HepG2 (cell line): ENCODE data around the gene CDH1. TPM values are rescaled to one million over a fixed set of nuclear protein-coding genes. Genes with fewer than 3 reads are reported as not detected.
A peak's percentile ranks its signal among the peaks of the same experiment; 100 is the strongest.

ENCODE experiments used
- ATAC-seq: fragments of 200-7000 bp; cut with Tn5 transposase; 3 replicates; pipeline ENCODE4 v1.9.1; 2020; ENCODE audit warnings: mild to moderate bottlenecking, moderate library complexity
- BruUV-seq: library from RNA; stranded (reverse); fragments of 400-500 nt; replicated peaks from 2 replicates; lab custom pipeline; 2021; lab: Mats Ljungman, UMichigan
- CTCF ChIA-PET: fragments of 300-600 bp; formaldehyde crosslinking; extraction: SDS; loops from one replicate; lab custom pipeline; 2021; ENCODE audit warnings: low total read pairs, inconsistent platforms, low intra/inter-chr PET ratio; lab: Yijun Ruan, JAX
- POLR2A ChIA-PET: fragments of 350-600 bp; sonication (Branson Sonifier 250); formaldehyde crosslinking; loops from one replicate; lab custom pipeline; 2020; ENCODE audit warnings: antibody characterized with exemption, inconsistent platforms; lab: Yijun Ruan, JAX
- DNase-seq: peaks from one replicate; pipeline ENCODE4 v3.0.0-alpha.2; 2015; ENCODE audit warnings: low spot score
- FAIRE-seq: peaks from 3 replicates; lab custom pipeline; 2011; peaks lifted over from hg19 to GRCh38; lab: Jason Lieb, UNC
- H2AFZ ChIP-seq: one replicate; pipeline ENCODE4 v1.6.1; 2011; ENCODE audit warnings: low read length, inconsistent platforms
- H3K27ac ChIP-seq: fragments of 300-600 bp; 3 replicates; pipeline ENCODE4 v1.8.0; 2011; ENCODE audit warnings: mixed run types, mild to moderate bottlenecking, mixed read lengths, low read length, inconsistent platforms; ENCODE audit not compliant: insufficient read depth; ENCODE audit errors: extremely low read length
- H3K27me3 ChIP-seq, 2 experiments: fragments of 200-600 bp in 1 of 2; 2 replicates in 1 of 2; 3 replicates in 1 of 2; pipeline versions ENCODE4 v1.6.0 to v1.8.0; 2011; ENCODE audit warnings: low read length in 2 of 2, mild to moderate bottlenecking in 2 of 2, moderate library complexity in 2 of 2, inconsistent platforms in 1 of 2; ENCODE audit not compliant: insufficient read depth in 2 of 2, control insufficient read depth in 1 of 2
- H3K36me3 ChIP-seq, 2 experiments: fragments of 200-600 bp in 1 of 2; replicated peaks in 1 of 2; 2 replicates in 1 of 2; 3 replicates in 1 of 2; pipeline versions ENCODE4 v1.5.1 to v1.8.0; 2011; ENCODE audit warnings: low read length in 2 of 2, inconsistent platforms in 1 of 2; ENCODE audit not compliant: insufficient read depth in 2 of 2, control insufficient read depth in 1 of 2
- H3K4me1 ChIP-seq: 2 replicates; pipeline ENCODE4 v1.5.1; 2012; ENCODE audit warnings: low read length, inconsistent platforms; ENCODE audit not compliant: insufficient read depth
- H3K4me2 ChIP-seq: 2 replicates; pipeline ENCODE4 v1.6.0; 2011; ENCODE audit warnings: low read depth, low read length, inconsistent platforms
- H3K4me3 ChIP-seq, 3 experiments: fragments of 200-600 bp in 1 of 3; sonication (generic), shearing (Covaris generic) in 1 of 3; replicated peaks in 1 of 3; 2 replicates each; pipeline ENCODE4 v1.5.1; 2011 to 2016; ENCODE audit warnings: low read length in 3 of 3, inconsistent platforms in 2 of 3, low read depth in 2 of 3, mild to moderate bottlenecking in 2 of 3, control low read depth in 1 of 3, mixed read lengths in 1 of 3; ENCODE audit not compliant: insufficient read depth in 1 of 3
- H3K79me2 ChIP-seq: one replicate; pipeline ENCODE4 v1.6.1; 2011; ENCODE audit warnings: low read length, inconsistent platforms; ENCODE audit not compliant: insufficient read depth
- H3K9ac ChIP-seq: 2 replicates; pipeline ENCODE4 v1.6.0; 2011; ENCODE audit warnings: mild to moderate bottlenecking, low read depth, low read length, inconsistent platforms; ENCODE audit not compliant: insufficient read depth
- H3K9me3 ChIP-seq: 2 replicates; pipeline ENCODE4 v1.5.1; 2012; ENCODE audit warnings: mild to moderate bottlenecking, low read length
- H4K20me1 ChIP-seq: 2 replicates; pipeline ENCODE4 v1.6.0; 2011; ENCODE audit warnings: inconsistent platforms, mild to moderate bottlenecking, low read length, moderate library complexity; ENCODE audit not compliant: insufficient read depth
- CAMTA2 ChIP-seq: sonication (generic); formaldehyde crosslinking; IDR thresholded peaks from 2 replicates; pipeline ENCODE4 v1.4.0; 2020; ENCODE audit warnings: mild to moderate bottlenecking, missing genetic modification reagents, borderline replicate concordance
- KDM3A ChIP-seq: IDR thresholded peaks from 2 replicates; pipeline ENCODE4 v1.6.1; 2018; ENCODE audit warnings: low read depth, missing compliant biosample characterization
- NAIF1 ChIP-seq: sonication (generic); formaldehyde crosslinking; IDR thresholded peaks from 2 replicates; pipeline ENCODE4 v1.5.0; 2020; ENCODE audit warnings: mild to moderate bottlenecking, missing genetic modification reagents, borderline replicate concordance
- PPARG ChIP-seq: conservative IDR thresholded peaks from 2 replicates; pipeline ENCODE4 v1.6.1; 2016; ENCODE audit warnings: missing biosample characterization, missing genetic modification reagents
- SOX6 ChIP-seq, 2 experiments: fragments of 450-650 bp in 1 of 2; sonication (generic) in 1 of 2; formaldehyde crosslinking in 1 of 2; IDR thresholded peaks; 2 replicates each; pipeline versions ENCODE4 v1.4.0 to v1.6.1; 2017 to 2020; ENCODE audit warnings: antibody characterized with exemption in 1 of 2, mild to moderate bottlenecking in 1 of 2, missing genetic modification reagents in 1 of 2
- YEATS2 ChIP-seq: sonication (generic); formaldehyde crosslinking; IDR thresholded peaks from 2 replicates; pipeline ENCODE4 v1.4.0; 2020; ENCODE audit warnings: missing genetic modification reagents, borderline replicate concordance
- ZBTB3 ChIP-seq: sonication (generic); formaldehyde crosslinking; IDR thresholded peaks from 2 replicates; pipeline ENCODE4 v1.4.0; 2020; ENCODE audit warnings: low read depth, mild to moderate bottlenecking, moderate library complexity, missing genetic modification reagents, borderline replicate concordance
- ZBTB7A ChIP-seq: sonication (generic); formaldehyde crosslinking; IDR thresholded peaks from 2 replicates; pipeline ENCODE4 v1.8.0; 2022; ENCODE audit warnings: mild to moderate bottlenecking, missing genetic modification reagents
- ZNF101 ChIP-seq: sonication (generic); formaldehyde crosslinking; IDR thresholded peaks from 2 replicates; pipeline ENCODE4 v1.4.0; 2020; ENCODE audit warnings: mild to moderate bottlenecking, low read depth, missing genetic modification reagents, borderline replicate concordance
- ZNF547 ChIP-seq: sonication (generic); formaldehyde crosslinking; IDR thresholded peaks from 2 replicates; pipeline ENCODE4 v1.5.1; 2020; ENCODE audit warnings: mild to moderate bottlenecking, missing genetic modification reagents
- ZSCAN5A ChIP-seq: sonication (generic); formaldehyde crosslinking; IDR thresholded peaks from 2 replicates; pipeline ENCODE4 v1.8.0; 2022; ENCODE audit warnings: mild to moderate bottlenecking, missing genetic modification reagents, borderline replicate concordance
- WGBS: methylation state at CpG from one replicate; pipeline ENCODE4 v1.1.6; 2017; ENCODE audit warnings: low lambda C conversion rate; 5-methylcytosine and 5-hydroxymethylcytosine counted together
- in situ Hi-C: cut with HindIII; loops from 2 replicates; pipeline ENCODE4 v1.10.0; 2017; ENCODE audit warnings: low pct_unique_long_range_greater_than_20kb; ENCODE audit not compliant: extremely low pct_ligation_motif_present
- intact Hi-C: fragments of 100-400 bp; cut with micrococcal nuclease; formaldehyde crosslinking; loops from one replicate; pipeline ENCODE4 v1.10.0; 2022; ENCODE audit not compliant: unreplicated experiment
- polyA plus RNA-seq, 8 experiments: library from polyadenylated mRNA; depleted of rRNA in 3 of 8; stranded (reverse) in 7 of 8; unstranded in 1 of 8; fragments of >200 nt; fragmentation: Illumina TruSeq in 4 of 8; extraction: Trizol in 4 of 8; gene quantifications; 2 replicates each; pipeline versions ENCODE4 v1.2.1 to v1.2.3, GENCODE V29; 2011 to 2016; ENCODE audit warnings: low read depth in 4 of 8, missing spikeins in 1 of 8, mixed read lengths in 1 of 8; ENCODE audit not compliant: insufficient read depth in 1 of 8
- total RNA-seq, 5 experiments: library from RNA; depleted of rRNA; stranded (reverse); fragments of >200 nt; fragmentation: Illumina TruSeq; extraction: Trizol; gene quantifications; 2 replicates each; pipeline ENCODE4 v1.2.3, GENCODE V29; 2016; ENCODE audit warnings: low read depth in 1 of 5
- TF ChIP-seq, protein P1 (sequence below): sonication (generic); formaldehyde crosslinking; IDR thresholded peaks from 2 replicates; pipeline ENCODE4 v1.5.0; 2020; ENCODE audit warnings: mild to moderate bottlenecking, missing genetic modification reagents
- TF ChIP-seq, protein P2 (sequence below): sonication (generic); formaldehyde crosslinking; IDR thresholded peaks from 2 replicates; pipeline ENCODE4 v1.8.0; 2022; ENCODE audit warnings: mild to moderate bottlenecking, missing genetic modification reagents, moderate library complexity
- TF ChIP-seq, protein P3 (sequence below): sonication (generic); formaldehyde crosslinking; IDR thresholded peaks from 2 replicates; pipeline ENCODE4 v1.4.0; 2020; ENCODE audit warnings: missing genetic modification reagents, mild to moderate bottlenecking, borderline replicate concordance

CDH1 gene
- total and polyA plus RNA-seq, 2 of the 13 experiments (the other 11 are each of a cell fraction or from before 2014, with no cell fraction given), result 0.95 to 9.8 TPM

DNA sequence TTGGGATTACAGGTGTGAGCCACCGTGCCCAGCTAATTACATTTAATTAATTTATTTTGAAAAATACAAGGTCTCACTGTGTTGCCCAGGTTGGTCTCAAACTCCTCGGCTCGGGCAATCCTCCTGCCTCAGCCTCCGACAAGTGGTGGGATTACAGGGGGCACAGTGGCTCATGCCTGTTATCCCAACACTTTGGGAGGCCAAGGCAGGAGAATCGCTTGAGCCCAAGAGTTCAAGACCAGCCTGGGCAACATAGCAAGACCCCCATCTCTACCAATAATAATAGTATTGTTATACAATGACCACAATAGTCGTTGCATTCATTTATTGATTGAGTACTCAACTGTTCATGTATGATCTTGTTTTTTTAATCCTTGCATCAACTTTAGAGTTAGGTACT lies 22.0 kb downstream of the CDH1 start (continued):
- no peak for TF ChIP-seq ZNF101 (CRISPR knock-in tag)
- TF ChIP-seq ZBTB7A (CRISPR knock-in tag), result no peak
- no peak for TF ChIP-seq ZNF547
- no peak for TF ChIP-seq NAIF1 (CRISPR knock-in tag)
- TF ChIP-seq, protein P1, sequence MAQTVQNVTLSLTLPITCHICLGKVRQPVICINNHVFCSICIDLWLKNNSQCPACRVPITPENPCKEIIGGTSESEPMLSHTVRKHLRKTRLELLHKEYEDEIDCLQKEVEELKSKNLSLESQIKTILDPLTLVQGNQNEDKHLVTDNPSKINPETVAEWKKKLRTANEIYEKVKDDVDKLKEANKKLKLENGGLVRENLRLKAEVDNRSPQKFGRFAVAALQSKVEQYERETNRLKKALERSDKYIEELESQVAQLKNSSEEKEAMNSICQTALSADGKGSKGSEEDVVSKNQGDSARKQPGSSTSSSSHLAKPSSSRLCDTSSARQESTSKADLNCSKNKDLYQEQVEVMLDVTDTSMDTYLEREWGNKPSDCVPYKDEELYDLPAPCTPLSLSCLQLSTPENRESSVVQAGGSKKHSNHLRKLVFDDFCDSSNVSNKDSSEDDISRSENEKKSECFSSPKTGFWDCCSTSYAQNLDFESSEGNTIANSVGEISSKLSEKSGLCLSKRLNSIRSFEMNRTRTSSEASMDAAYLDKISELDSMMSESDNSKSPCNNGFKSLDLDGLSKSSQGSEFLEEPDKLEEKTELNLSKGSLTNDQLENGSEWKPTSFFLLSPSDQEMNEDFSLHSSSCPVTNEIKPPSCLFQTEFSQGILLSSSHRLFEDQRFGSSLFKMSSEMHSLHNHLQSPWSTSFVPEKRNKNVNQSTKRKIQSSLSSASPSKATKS (CRISPR knock-in tag), result no peak

- no peaks in the 10 kb centered on the region for H3K27me3 ChIP-seq
- peak; percentile 89 for ATAC-seq
- POLR2A ChIA-PET, result no interaction called here
- DNase-seq, result peak; percentile 87
- CTCF ChIA-PET, result no interaction called here
- no TSS peak for BruUV-seq
- H3K4me2 ChIP-seq, result peak overlapping the region; percentile 53
- no peak overlapping the region for H3K27ac ChIP-seq
- no peak overlapping the region for H3K4me3 ChIP-seq
- H3K9me3 ChIP-seq, result no peaks in the 10 kb centered on the region
- in situ Hi-C loops, result no loop called here
- no peaks in the 10 kb centered on the region for H3K36me3 ChIP-seq
- FAIRE-seq, result no peak
- H2AFZ ChIP-seq, result no peak overlapping the region
- H3K4me1 ChIP-seq, result peaks cover 18% of the 10 kb centered on the region
- WGBS, result 22% methylated on average over 6 of the region's 8 CpGs
- H3K9ac ChIP-seq, result no peak overlapping the region
- no peaks in the 10 kb centered on the region for H4K20me1 ChIP-seq
- intact Hi-C loops, result no loop called here
- no peaks in the 10 kb centered on the region for H3K79me2 ChIP-seq
- TF ChIP-seq PPARG (peak; percentile 58; the same call in 1 of the 2 replicates), YEATS2 (peak; percentile 63; the same call in 1 of the 2 replicates), KDM3A (CRISPR knock-in tag) (no peak), CAMTA2 (CRISPR knock-in tag) (no peak), ZSCAN5A (CRISPR knock-in tag) (no peak), SOX6 (IDR thresholded peaks at IDR 0.05) (no peak), SOX6 (CRISPR knock-in tag; IDR thresholded peaks at IDR 0.05) (0 out of 2 replicates have a peak, but pooled peaks have one; percentile 37), ZBTB3 (no peak)
- TF ChIP-seq, protein P2, sequence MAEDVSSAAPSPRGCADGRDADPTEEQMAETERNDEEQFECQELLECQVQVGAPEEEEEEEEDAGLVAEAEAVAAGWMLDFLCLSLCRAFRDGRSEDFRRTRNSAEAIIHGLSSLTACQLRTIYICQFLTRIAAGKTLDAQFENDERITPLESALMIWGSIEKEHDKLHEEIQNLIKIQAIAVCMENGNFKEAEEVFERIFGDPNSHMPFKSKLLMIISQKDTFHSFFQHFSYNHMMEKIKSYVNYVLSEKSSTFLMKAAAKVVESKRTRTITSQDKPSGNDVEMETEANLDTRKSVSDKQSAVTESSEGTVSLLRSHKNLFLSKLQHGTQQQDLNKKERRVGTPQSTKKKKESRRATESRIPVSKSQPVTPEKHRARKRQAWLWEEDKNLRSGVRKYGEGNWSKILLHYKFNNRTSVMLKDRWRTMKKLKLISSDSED, result no peak
- TF ChIP-seq, protein P3, sequence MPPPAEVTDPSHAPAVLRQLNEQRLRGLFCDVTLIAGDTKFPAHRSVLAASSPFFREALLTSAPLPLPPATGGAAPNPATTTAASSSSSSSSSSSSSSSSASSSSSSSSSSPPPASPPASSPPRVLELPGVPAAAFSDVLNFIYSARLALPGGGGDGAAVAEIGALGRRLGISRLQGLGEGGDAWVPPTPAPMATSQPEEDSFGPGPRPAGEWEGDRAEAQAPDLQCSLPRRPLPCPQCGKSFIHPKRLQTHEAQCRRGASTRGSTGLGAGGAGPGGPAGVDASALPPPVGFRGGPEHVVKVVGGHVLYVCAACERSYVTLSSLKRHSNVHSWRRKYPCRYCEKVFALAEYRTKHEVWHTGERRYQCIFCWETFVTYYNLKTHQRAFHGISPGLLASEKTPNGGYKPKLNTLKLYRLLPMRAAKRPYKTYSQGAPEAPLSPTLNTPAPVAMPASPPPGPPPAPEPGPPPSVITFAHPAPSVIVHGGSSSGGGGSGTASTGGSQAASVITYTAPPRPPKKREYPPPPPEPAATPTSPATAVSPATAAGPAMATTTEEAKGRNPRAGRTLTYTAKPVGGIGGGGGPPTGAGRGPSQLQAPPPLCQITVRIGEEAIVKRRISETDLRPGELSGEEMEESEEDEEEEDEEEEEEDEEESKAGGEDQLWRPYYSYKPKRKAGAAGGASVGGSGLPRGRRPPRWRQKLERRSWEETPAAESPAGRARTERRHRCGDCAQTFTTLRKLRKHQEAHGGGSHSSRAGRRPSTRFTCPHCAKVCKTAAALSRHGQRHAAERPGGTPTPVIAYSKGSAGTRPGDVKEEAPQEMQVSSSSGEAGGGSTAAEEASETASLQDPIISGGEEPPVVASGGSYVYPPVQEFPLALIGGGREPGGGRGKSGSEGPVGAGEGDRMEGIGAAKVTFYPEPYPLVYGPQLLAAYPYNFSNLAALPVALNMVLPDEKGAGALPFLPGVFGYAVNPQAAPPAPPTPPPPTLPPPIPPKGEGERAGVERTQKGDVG (CRISPR knock-in tag), result no peak
Observed at GRCh38 chr16:68760671-68761275, 23.7 kb downstream of the CDH1 start.
